Vein endothelial cell (primary cell): ENCODE data around the gene ZNF205. TPM values are rescaled to one million over a fixed set of nuclear protein-coding genes. Genes with fewer than 3 reads are reported as not detected.

Source experiments
- small RNA-seq: library from RNA; depleted of rRNA; stranded (forward); fragments of <200 nt; gene quantifications from one replicate; pipeline ENCODE3, GENCODE V24; 2012
- total RNA-seq: library from RNA; depleted of rRNA; stranded (reverse); fragments of >200 nt; gene quantifications from 2 replicates; pipeline ENCODE4 v1.2.3, GENCODE V29; 2012

Gene ZNF205
- 21.4 and 35.3 TPM in 2 replicates for total RNA-seq

GRCh38 chr16:3112058-3112880 is at the start of gene ZNF205:
Gene ZNF205, plus strand, starts transcription at chr16:3112586. Its CDS starts 845 bp downstream, at chr16:3113431.

GRCh38 chr16:3065069-3065741 is 47.2 kb upstream of the ZNF205 start, which contains the start of gene IL32:
Gene IL32, plus strand, starts transcription at chr16:3065640. Its CDS starts 172 bp downstream, at chr16:3065812.

GRCh38 chr16:3098459-3099394 is 13.7 kb upstream of the ZNF205 start, which contains the start of gene ZSCAN10:
Gene ZSCAN10, minus strand, starts transcription at chr16:3099294. Its CDS starts 6,357 bp downstream, at chr16:3092937.

GRCh38 chr16:3134338-3135125 is 22.1 kb downstream of the ZNF205 start, which contains the start of gene ZNF213:
Gene ZNF213, plus strand, starts transcription at chr16:3135029. Its CDS starts 2,252 bp downstream, at chr16:3137281.

Small RNA genes lying within 50 kb of the gene (small RNA-seq; reads per million reads assigned to genes)
- gene RNU1-22P: 0.08 reads per million

Other genes with a start within 250 kb of the ZNF205 start
- 44.9 and 49.0 TPM in 2 replicates for gene FLYWCH2, start 229.4 kb upstream of the ZNF205 start, total RNA-seq
- gene FLYWCH1, start 200.7 kb upstream of the ZNF205 start, total RNA-seq: 26.0 and 37.6 TPM in 2 replicates
- gene KREMEN2, start 148.3 kb upstream of the ZNF205 start, total RNA-seq: not detected in 2 replicates
- 11.8 and 13.9 TPM in 2 replicates for gene PAQR4, start 143.2 kb upstream of the ZNF205 start, total RNA-seq
- 9.6 and 11.4 TPM in 2 replicates for gene PKMYT1, start 132.1 kb upstream of the ZNF205 start, total RNA-seq
- not detected in 2 replicates for gene CLDN9, start 99.7 kb upstream of the ZNF205 start, total RNA-seq
- gene CLDN6, start 94.4 kb upstream of the ZNF205 start, total RNA-seq: under 0.01 TPM in 1 of 2 replicates, not detected in the other
- 116 and 149 TPM in 2 replicates for gene TNFRSF12A, start 92.2 kb upstream of the ZNF205 start, total RNA-seq
- gene HCFC1R1, start 88.6 kb upstream of the ZNF205 start, total RNA-seq: 6.8 and 19.9 TPM in 2 replicates
- gene THOC6, start 88.6 kb upstream of the ZNF205 start, total RNA-seq: 24.8 and 35.3 TPM in 2 replicates
- gene BICDL2, start 75.6 kb upstream of the ZNF205 start, total RNA-seq: not detected in 2 replicates
- gene MMP25, start 66.0 kb upstream of the ZNF205 start, total RNA-seq: under 0.01 and 0.10 TPM in 2 replicates
- gene IL32, start 46.9 kb upstream of the ZNF205 start, total RNA-seq: 101 and 214 TPM in 2 replicates
- gene ZSCAN10, start 13.3 kb upstream of the ZNF205 start, total RNA-seq: not detected in 2 replicates
- gene ZNF213, start 22.4 kb downstream of the ZNF205 start, total RNA-seq: 4.8 and 5.6 TPM in 2 replicates
- 0.33 TPM in 1 of 2 replicates, not detected in the other for gene OR1F1, start 75.6 kb downstream of the ZNF205 start, total RNA-seq
- 12.7 and 13.5 TPM in 2 replicates for gene ZNF200, start 122.6 kb downstream of the ZNF205 start, total RNA-seq
- gene MEFV, start 144.0 kb downstream of the ZNF205 start, total RNA-seq: not detected in 2 replicates
- gene ZNF263, start 170.9 kb downstream of the ZNF205 start, total RNA-seq: 46.0 and 55.9 TPM in 2 replicates
- 3.6 and 5.1 TPM in 2 replicates for gene TIGD7, start 192.8 kb downstream of the ZNF205 start, total RNA-seq
- 24.8 and 25.5 TPM in 2 replicates for gene ZNF75A, start 192.9 kb downstream of the ZNF205 start, total RNA-seq
- not detected in 2 replicates for gene OR2C1, start 243.3 kb downstream of the ZNF205 start, total RNA-seq